ENCODE data around the gene ANO2. TPM values are rescaled to one million over a fixed set of nuclear protein-coding genes. Genes with fewer than 3 reads are reported as not detected.
"Not testable (repeated sequence)": the region's sequence is repeated elsewhere in the genome, so short reads cannot be mapped to it uniquely, and the experiment has no call there.

ANO2 gene
- total RNA-seq, 2 donors from 2014 or later: 14.3 to 28.5 TPM

GRCh38 chr12:5682581-5682980 lies 262.5 kb downstream of the ANO2 start:
- TF ChIP-seq CTCF (conservative IDR thresholded peaks at IDR 0.05): no peak
- H3K9ac ChIP-seq (ENCODE audit: extremely low read depth, low read length, poor library complexity, severe bottlenecking): no peak overlapping the region
- H3K27me3 ChIP-seq (ENCODE audit: control insufficient read depth, insufficient read depth, low read length, poor library complexity, severe bottlenecking): peaks cover 100% of the 10 kb centered on the region
- no peak overlapping the region for H3K27ac ChIP-seq (ENCODE audit: low read depth, low read length)
- peaks cover under 1% of the 10 kb centered on the region for H3K4me1 Mint-ChIP-seq
- H3K27ac Mint-ChIP-seq: no peak overlapping the region
- no peaks in the 10 kb centered on the region for H3K36me3 Mint-ChIP-seq (ENCODE audit: low read depth)
- H3K36me3 ChIP-seq (ENCODE audit: control insufficient read depth, insufficient read depth, low read length): no peaks in the 10 kb centered on the region
- DNase-seq: no peak
- WGBS, 2 experiments (ENCODE audit: insufficient coverage in 1 of 2, insufficient read length in 1 of 2): 88 to 92% methylated on average over 3 of the region's 3 CpGs
- no peaks in the 10 kb centered on the region for H3K4me1 ChIP-seq (ENCODE audit: control insufficient read depth, insufficient read depth, low read length)
- peaks cover 98% of the 10 kb centered on the region for H3K27me3 Mint-ChIP-seq (ENCODE audit: insufficient read depth)
- H3K9me3 Mint-ChIP-seq: no peaks in the 10 kb centered on the region
- no peak overlapping the region for H3K4me3 ChIP-seq (ENCODE audit: low read length)
- no peaks in the 10 kb centered on the region for H3K9me3 ChIP-seq (ENCODE audit: control insufficient read depth, low read length)
- H3K4me3 Mint-ChIP-seq: no peak overlapping the region

GRCh38 chr12:5678176-5678575 lies 266.9 kb downstream of the ANO2 start:
- Histone ChIP-seq H3K4me1 (ENCODE audit: control insufficient read depth, insufficient read depth, low read length) (no peaks in the 10 kb centered on the region), H3K36me3 (ENCODE audit: control insufficient read depth, insufficient read depth, low read length) (no peaks in the 10 kb centered on the region), H3K9ac (ENCODE audit: extremely low read depth, low read length, poor library complexity, severe bottlenecking) (no peak overlapping the region), H3K9me3 (ENCODE audit: control insufficient read depth, low read length) (no peaks in the 10 kb centered on the region), H3K27me3 (ENCODE audit: control insufficient read depth, insufficient read depth, low read length, poor library complexity, severe bottlenecking) (peaks cover 81% of the 10 kb centered on the region), H3K27ac (ENCODE audit: low read depth, low read length) (no peak overlapping the region), H3K4me3 (ENCODE audit: low read length) (no peak overlapping the region)
- no peaks in the 10 kb centered on the region for H3K36me3 Mint-ChIP-seq (ENCODE audit: low read depth)
- peaks cover 71% of the 10 kb centered on the region for H3K27me3 Mint-ChIP-seq (ENCODE audit: insufficient read depth)
- H3K27ac Mint-ChIP-seq: no peak overlapping the region
- 91 to 93% methylated on average over 5 of the region's 5 CpGs for WGBS, 2 experiments (ENCODE audit: insufficient coverage in 1 of 2, insufficient read length in 1 of 2)
- no peak for DNase-seq
- no peak for TF ChIP-seq CTCF (conservative IDR thresholded peaks at IDR 0.05)
- no peaks in the 10 kb centered on the region for H3K4me1 Mint-ChIP-seq
- H3K9me3 Mint-ChIP-seq: no peaks in the 10 kb centered on the region
- no peak overlapping the region for H3K4me3 Mint-ChIP-seq

- H3K27me3 Mint-ChIP-seq (ENCODE audit: insufficient read depth): peaks cover 22% of the 10 kb centered on the region
- not testable (repeated sequence) for H3K27me3 ChIP-seq (ENCODE audit: control insufficient read depth, insufficient read depth, low read length, poor library complexity, severe bottlenecking); H3K4me3 Mint-ChIP-seq; H3K9me3 ChIP-seq (ENCODE audit: control insufficient read depth, low read length); DNase-seq; H3K27ac Mint-ChIP-seq; H3K4me1 Mint-ChIP-seq; H3K9me3 Mint-ChIP-seq; H3K9ac ChIP-seq (ENCODE audit: extremely low read depth, low read length, poor library complexity, severe bottlenecking); H3K4me3 ChIP-seq (ENCODE audit: low read length); H3K36me3 Mint-ChIP-seq (ENCODE audit: low read depth); H3K27ac ChIP-seq (ENCODE audit: low read depth, low read length); H3K36me3 ChIP-seq (ENCODE audit: control insufficient read depth, insufficient read depth, low read length); H3K4me1 ChIP-seq (ENCODE audit: control insufficient read depth, insufficient read depth, low read length)
- WGBS, 2 experiments (ENCODE audit: insufficient coverage in 1 of 2, insufficient read length in 1 of 2): 86% methylated on average over 1 of the region's 1 CpG; no CpG with 5 or more reads in 1 of the 2 experiments
These were observed 275.4 kb downstream of the ANO2 start for GRCh38 chr12:5669624-5670023.

GRCh38 chr12:5665615-5666014 lies 279.4 kb downstream of the ANO2 start:
- no peak overlapping the region for H3K4me3 Mint-ChIP-seq
- H3K4me3 ChIP-seq (ENCODE audit: low read length): no peak overlapping the region
- TF ChIP-seq CTCF (conservative IDR thresholded peaks at IDR 0.05): no peak
- no peak overlapping the region for H3K27ac Mint-ChIP-seq
- H3K27me3 Mint-ChIP-seq (ENCODE audit: insufficient read depth): peaks cover 10% of the 10 kb centered on the region
- H3K9me3 ChIP-seq (ENCODE audit: control insufficient read depth, low read length): no peaks in the 10 kb centered on the region
- H3K4me1 Mint-ChIP-seq: peaks cover 9% of the 10 kb centered on the region
- peaks cover 2% of the 10 kb centered on the region for H3K36me3 Mint-ChIP-seq (ENCODE audit: low read depth)
- H3K4me1 ChIP-seq (ENCODE audit: control insufficient read depth, insufficient read depth, low read length): no peaks in the 10 kb centered on the region
- 88 to 100% methylated on average over 1 to 3 of the region's 4 CpGs for WGBS, 2 experiments (ENCODE audit: insufficient coverage in 1 of 2, insufficient read length in 1 of 2)
- no peak overlapping the region for H3K27ac ChIP-seq (ENCODE audit: low read depth, low read length)
- no peaks in the 10 kb centered on the region for H3K36me3 ChIP-seq (ENCODE audit: control insufficient read depth, insufficient read depth, low read length)
- no peak for DNase-seq
- H3K27me3 ChIP-seq (ENCODE audit: control insufficient read depth, insufficient read depth, low read length, poor library complexity, severe bottlenecking): no peaks in the 10 kb centered on the region
- no peak overlapping the region for H3K9ac ChIP-seq (ENCODE audit: extremely low read depth, low read length, poor library complexity, severe bottlenecking)
- H3K9me3 Mint-ChIP-seq: no peaks in the 10 kb centered on the region

Data from endodermal cell (in vitro differentiated cells).